Left cardiac atrium (tissue), 4 donors: ENCODE measurements around the gene TRMT61A. TPM values are rescaled to one million over a fixed set of nuclear protein-coding genes. Genes with fewer than 3 reads are reported as not detected.

ENCODE experiments used
- ATAC-seq, 2 donors: fragments of 200-7000 bp; cut with Tn5 transposase; one replicate each; pipeline ENCODE4 v1.9.1; 2020; ENCODE audit warnings: mild to moderate bottlenecking in 2 of 2, moderate library complexity in 2 of 2
- DNase-seq: peaks from one replicate; pipeline ENCODE4 v3.0.0-alpha.2; 2020
- intact Hi-C, 2 donors: fragments of 100-400 bp; cut with DNase I; formaldehyde crosslinking; loops; one replicate each; pipeline versions ENCODE4 v1.14.1 to v1.15.1; 2022 to 2023
- total RNA-seq, 2 donors: library from RNA; stranded (reverse); fragmentation: NEBNext Ultra II Directional; extraction: Animal tissue kit (Norgen Biotek cat#: 25700); gene quantifications; one replicate each; pipeline ENCODE4 v1.2.1, GENCODE V29; 2021
- donor health status: DM: no; HTN: yes; CAD: no.
- donor health status: DM: no; HTN: yes; CAD: no; lungs with severe emphysema.
- donor health status: DM: yes; HTN: yes; CAD: no.
- donor health status: Dilated cardiomyopathy.

The TRMT61A gene
- total RNA-seq, 2 donors from 2014 or later = 6.0 to 8.5 TPM

GRCh38 chr14:103542605-103543088 lies 13.7 kb downstream of the TRMT61A start:
- ATAC-seq (peak; percentile 16 to 31), DNase-seq (peak; percentile 75)
- intact Hi-C loops = no loop called here

GRCh38 chr14:103543140-103543539 lies 14.1 kb downstream of the TRMT61A start:
- intact Hi-C loops = no loop called here

GRCh38 chr14:103543721-103544387 lies 14.9 kb downstream of the TRMT61A start:
- ATAC-seq (peak; percentile 2 to 13), DNase-seq (peak; percentile 33)
- intact Hi-C loops = loop anchor here in 1 of 2 donors (2.0 kb wide), 1 partner anchor 25 kb away; no protein-coding TSS in a partner anchor

More at GRCh38 chr14:103543140-103543539, 14.1 kb downstream of the TRMT61A start:
- ATAC-seq (no peak), DNase-seq (peak; percentile 24)

- peak; percentile 9 to 38 for ATAC-seq
- peak; percentile 69 for DNase-seq
- intact Hi-C loops = loop anchor here in 1 of 2 donors (2.0 to 5.0 kb wide), 2 partner anchors 26 to 42 kb away; no protein-coding TSS in a partner anchor
These were observed 15.6 kb downstream of the TRMT61A start for GRCh38 chr14:103544388-103545218.

GRCh38 chr14:103545219-103545914 lies 16.4 kb downstream of the TRMT61A start:
- intact Hi-C loops = loop anchor here in 1 of 2 donors (2.0 to 5.0 kb wide), 2 partner anchors 27 to 43 kb away; no protein-coding TSS in a partner anchor
- DNase-seq (peak; percentile 22), ATAC-seq (no peak)

GRCh38 chr14:103545915-103546651 lies 17.1 kb downstream of the TRMT61A start:
- ATAC-seq = no peak
- peak; percentile 23 for DNase-seq
- intact Hi-C loops = loop anchor here in 1 of 2 donors (2.0 to 5.0 kb wide), 2 partner anchors 27 to 44 kb away; no protein-coding TSS in a partner anchor

- ATAC-seq (peak in 1 of 2 donors; percentile 6), DNase-seq (peak; percentile 72)
- intact Hi-C loops = loop anchor here in 1 of 2 donors (5.0 kb wide), 1 partner anchor 45 kb away; no protein-coding TSS in a partner anchor
These were observed 17.9 kb downstream of the TRMT61A start for GRCh38 chr14:103546652-103547454.

GRCh38 chr14:103547455-103547940 lies 18.5 kb downstream of the TRMT61A start:
- ATAC-seq (no peak), DNase-seq (peak; percentile 15)
- intact Hi-C loops = loop anchor here in 1 of 2 donors (5.0 kb wide), 1 partner anchor 45 kb away; no protein-coding TSS in a partner anchor

- ATAC-seq = no peak
These were observed 19.0 kb downstream of the TRMT61A start for GRCh38 chr14:103547941-103548462.

GRCh38 chr14:103548463-103549351 lies 19.7 kb downstream of the TRMT61A start:
- ATAC-seq (no peak), DNase-seq (peak; percentile 18)
- intact Hi-C loops = loop anchor here in 1 of 2 donors (5.0 kb wide), 1 partner anchor 46 kb away; no protein-coding TSS in a partner anchor

More at GRCh38 chr14:103547941-103548462, 19.0 kb downstream of the TRMT61A start:
- DNase-seq = peak; percentile 19
- intact Hi-C loops = loop anchor here in 1 of 2 donors (5.0 kb wide), 1 partner anchor 46 kb away; no protein-coding TSS in a partner anchor

- ATAC-seq (peak; percentile 8 to 23), DNase-seq (peak; percentile 42)
- intact Hi-C loops = loop anchor here in 1 of 2 donors (5.0 kb wide), 1 partner anchor 47 kb away; no protein-coding TSS in a partner anchor
These were observed 20.6 kb downstream of the TRMT61A start for GRCh38 chr14:103549361-103550311.

- peak in 1 of 2 donors; percentile 7 for ATAC-seq
- intact Hi-C loops = no loop called here
- DNase-seq = peak; percentile 35
These were observed 21.7 kb downstream of the TRMT61A start for GRCh38 chr14:103550451-103551337.

- intact Hi-C loops = no loop called here
- DNase-seq (peak; percentile 82), ATAC-seq (peak; percentile 42 to 50)
These were observed 22.4 kb downstream of the TRMT61A start for GRCh38 chr14:103551338-103551762.
